Measurements from ENCODE around the gene CLEC9A. TPM values are rescaled to one million over a fixed set of nuclear protein-coding genes. Genes with fewer than 3 reads are reported as not detected.

Gene CLEC9A
- total RNA-seq, 2 experiments from 2014 or later: not detected

DNA sequence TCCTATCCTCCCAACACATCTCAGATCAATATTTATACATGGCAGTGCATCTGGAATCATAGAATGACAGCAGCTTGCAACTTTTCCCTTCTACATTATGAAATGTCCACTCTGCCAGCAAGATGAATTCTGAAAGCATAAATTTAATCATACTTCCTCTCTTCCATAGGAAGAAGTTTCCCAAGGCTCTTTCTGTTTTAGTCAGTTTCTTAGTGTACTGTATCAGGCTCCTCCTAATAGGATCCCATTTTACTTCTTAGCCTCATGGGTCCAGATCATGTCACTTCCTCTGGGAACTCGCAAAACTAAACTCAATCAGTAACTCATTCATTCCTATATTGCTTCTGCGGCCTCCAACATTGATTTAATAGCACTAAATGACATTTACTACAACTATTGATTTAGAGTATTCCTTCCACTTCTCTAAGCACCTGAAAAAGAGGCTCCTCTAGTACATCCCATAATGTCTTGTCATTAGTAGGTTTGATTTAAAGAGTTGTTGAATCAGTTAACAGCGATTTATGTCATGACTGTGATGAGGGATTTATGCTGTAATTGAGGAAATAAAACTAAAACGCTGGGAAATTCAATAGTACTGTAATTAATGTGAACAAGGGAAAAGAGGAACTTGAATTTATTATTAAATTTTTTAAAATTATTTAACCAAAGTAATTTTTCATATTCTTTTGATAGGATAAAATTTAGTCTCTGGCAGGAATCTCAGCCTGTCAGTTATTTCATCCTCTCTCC lies 64.3 kb downstream of the CLEC9A start:
- Mint-ChIP-seq H3K9me3 (no peaks in the 10 kb centered on the region), H3K36me3 (ENCODE audit: low read depth) (no peaks in the 10 kb centered on the region), H3K27ac (no peak overlapping the region), H3K27me3 (ENCODE audit: low read depth) (no peaks in the 10 kb centered on the region), H3K4me1 (ENCODE audit: low read depth) (peaks cover 3% of the 10 kb centered on the region), H3K4me3 (no peak overlapping the region)
- DNase-seq: no peak
- CTCF ChIA-PET: interaction anchor here (0.8 kb wide), 1 partner anchor 281 kb away, joined by 4 read pairs; no protein-coding TSS in a partner anchor
- intact Hi-C loops (cut with micrococcal nuclease): no loop called here

DNA sequence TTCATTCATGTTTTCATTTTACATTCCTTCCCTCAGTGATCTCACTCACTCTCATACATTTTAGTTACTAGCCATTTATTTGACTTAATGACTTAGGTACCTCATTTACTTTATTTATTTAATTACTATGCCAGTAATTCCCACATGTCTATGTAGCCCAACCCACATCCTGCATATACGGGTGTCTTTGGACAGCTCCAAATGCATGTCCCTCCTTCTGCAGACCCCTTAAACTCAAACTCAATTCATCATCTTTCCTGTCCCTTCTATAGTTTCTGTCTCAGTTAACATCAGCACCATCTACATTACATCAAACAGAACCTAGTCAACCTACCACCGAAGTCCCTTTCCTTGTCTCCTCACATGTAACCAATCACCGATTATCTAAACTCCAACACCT lies 65.5 kb downstream of the CLEC9A start:
- Mint-ChIP-seq H3K27ac (no peak overlapping the region), H3K36me3 (ENCODE audit: low read depth) (no peaks in the 10 kb centered on the region), H3K27me3 (ENCODE audit: low read depth) (no peaks in the 10 kb centered on the region), H3K4me1 (ENCODE audit: low read depth) (no peaks in the 10 kb centered on the region), H3K4me3 (no peak overlapping the region), H3K9me3 (no peaks in the 10 kb centered on the region)
- DNase-seq: no peak
- CTCF ChIA-PET: no interaction called here
- intact Hi-C loops (cut with micrococcal nuclease): no loop called here

DNA sequence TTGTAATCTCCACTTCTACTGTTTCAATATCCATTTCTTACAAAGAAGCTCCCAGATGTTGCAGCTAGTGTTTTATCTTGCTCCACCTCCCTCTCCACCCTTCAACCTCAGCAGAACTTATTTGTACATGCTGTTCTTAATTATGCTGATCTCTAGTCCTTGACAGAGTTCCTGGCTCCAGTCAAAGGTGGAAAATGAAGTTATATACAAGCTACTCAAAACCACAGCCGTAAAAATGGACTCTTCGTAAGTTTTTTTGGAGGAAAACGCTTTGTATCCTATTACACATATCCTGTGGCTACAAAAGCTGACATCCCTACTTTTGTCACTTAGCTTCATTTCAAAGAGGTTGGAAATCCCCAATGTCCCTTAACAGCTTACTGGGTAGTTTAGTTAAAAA lies 67.0 kb downstream of the CLEC9A start:
- no peaks in the 10 kb centered on the region for H3K27me3 Mint-ChIP-seq (ENCODE audit: low read depth)
- CTCF ChIA-PET: no interaction called here

DNA sequence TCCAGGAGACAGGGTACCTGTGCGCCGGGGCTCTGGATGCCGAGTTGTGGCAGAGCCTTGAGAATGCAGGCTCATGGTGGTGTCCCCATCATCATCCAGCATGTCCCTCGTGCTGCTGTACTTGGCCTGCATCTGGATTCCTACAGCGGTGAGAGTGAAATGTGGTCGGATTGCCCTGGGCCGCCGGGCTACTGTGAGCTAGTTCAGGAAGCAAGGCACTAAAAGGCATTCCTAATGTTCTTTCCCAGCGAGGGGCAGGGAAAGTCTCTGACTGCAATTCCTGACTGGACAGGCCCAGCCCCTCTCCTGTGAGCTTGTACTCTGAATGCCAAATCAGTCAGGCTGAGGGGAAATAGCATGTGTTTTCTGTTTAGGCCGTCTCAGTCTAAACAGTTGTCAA lies 68.3 kb downstream of the CLEC9A start, which contains the start of gene CLEC1A:
Gene CLEC1A, minus strand, starts transcription at position 195 of the 400 bp plus-strand sequence. Its CDS starts 63 bp downstream, at position 132.
- CTCF ChIA-PET: interaction anchor here (1.0 kb wide), 1 partner anchor 41 kb away, joined by 4 read pairs; no protein-coding TSS in a partner anchor
- intact Hi-C loops (cut with micrococcal nuclease): no loop called here
- Mint-ChIP-seq H3K4me1 (ENCODE audit: low read depth) (no peaks in the 10 kb centered on the region), H3K4me3 (no peak within 1 kb of the TSS), H3K27me3 (ENCODE audit: low read depth) (peaks cover 3% of the 10 kb centered on the region), H3K27ac (no peak within 1 kb of the TSS), H3K36me3 (ENCODE audit: low read depth) (no peaks in the 10 kb centered on the region), H3K9me3 (no peaks in the 10 kb centered on the region)
- no peak for DNase-seq

More for the DNA sequence above, 67.0 kb downstream of the CLEC9A start:
- no peak for DNase-seq
- H3K4me3 Mint-ChIP-seq: no peak overlapping the region
- no peaks in the 10 kb centered on the region for H3K4me1 Mint-ChIP-seq (ENCODE audit: low read depth)
- no peaks in the 10 kb centered on the region for H3K36me3 Mint-ChIP-seq (ENCODE audit: low read depth)
- H3K9me3 Mint-ChIP-seq: no peaks in the 10 kb centered on the region
- H3K27ac Mint-ChIP-seq: no peak overlapping the region
- intact Hi-C loops (cut with micrococcal nuclease): no loop called here

DNA sequence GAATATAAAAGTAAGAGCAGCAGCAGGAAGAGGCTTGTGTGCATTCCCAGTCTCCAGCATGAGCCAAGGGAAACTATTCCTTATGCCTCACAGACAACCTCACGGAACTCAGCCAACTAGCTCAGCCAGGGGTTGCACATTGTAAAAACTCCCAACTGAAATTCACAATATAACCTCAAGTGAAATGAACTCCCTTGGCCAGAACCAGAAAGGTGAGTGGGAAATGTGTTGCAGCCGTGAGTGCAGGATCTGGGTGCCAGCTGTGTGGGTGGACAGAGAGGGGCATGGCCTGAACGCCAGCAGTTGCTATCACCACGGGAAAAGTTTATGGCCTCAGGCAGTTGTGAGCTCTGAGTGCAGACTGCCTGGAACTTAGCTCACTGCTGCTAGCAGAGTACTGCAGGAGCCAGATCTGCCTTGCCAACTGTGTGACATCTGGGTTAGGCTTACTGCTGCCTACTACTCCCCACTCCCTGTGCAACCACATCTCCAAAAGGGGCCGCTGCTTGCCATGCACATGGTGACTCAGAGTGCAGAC lies 70.6 kb downstream of the CLEC9A start:
- H3K4me3 Mint-ChIP-seq: no peak overlapping the region
- intact Hi-C loops (cut with micrococcal nuclease): no loop called here
- no peak overlapping the region for H3K27ac Mint-ChIP-seq
- H3K4me1 Mint-ChIP-seq (ENCODE audit: low read depth): no peaks in the 10 kb centered on the region
- no peaks in the 10 kb centered on the region for H3K36me3 Mint-ChIP-seq (ENCODE audit: low read depth)
- H3K27me3 Mint-ChIP-seq (ENCODE audit: low read depth): peaks cover 3% of the 10 kb centered on the region
- no peaks in the 10 kb centered on the region for H3K9me3 Mint-ChIP-seq
- no peak for DNase-seq
- CTCF ChIA-PET: interaction anchor here (0.6 kb wide), 1 partner anchor 578 kb away, joined by 3 read pairs; no protein-coding TSS in a partner anchor

DNA sequence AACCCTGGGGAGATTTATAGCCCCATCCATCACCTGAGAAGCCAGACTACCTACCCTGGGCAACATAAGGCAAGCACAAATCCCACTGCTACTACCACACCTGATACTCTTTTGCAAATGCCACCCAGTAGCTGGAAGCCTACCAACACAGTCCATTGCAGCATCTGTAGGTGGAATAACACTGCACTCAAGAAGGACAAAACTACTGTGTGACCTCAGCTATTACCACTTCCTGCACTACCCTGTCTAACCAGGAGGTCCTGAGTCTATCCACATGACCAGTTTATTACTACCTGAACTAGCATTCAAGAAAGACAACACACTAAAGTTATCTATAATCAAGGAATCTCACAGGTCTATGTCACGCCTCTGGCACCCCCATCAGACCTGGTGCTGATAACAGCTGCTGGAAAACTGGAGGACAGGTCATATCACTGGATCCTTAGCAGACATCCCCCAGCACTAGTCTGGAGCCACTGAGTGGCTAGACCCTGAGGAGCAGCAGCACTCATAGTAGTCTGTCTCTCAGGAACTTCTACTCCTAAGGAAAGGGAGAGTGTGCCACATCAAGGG lies 71.3 kb downstream of the CLEC9A start:
- Mint-ChIP-seq H3K36me3 (ENCODE audit: low read depth) (no peaks in the 10 kb centered on the region), H3K9me3 (no peaks in the 10 kb centered on the region), H3K4me3 (no peak overlapping the region), H3K27me3 (ENCODE audit: low read depth) (peaks cover 3% of the 10 kb centered on the region), H3K4me1 (ENCODE audit: low read depth) (no peaks in the 10 kb centered on the region), H3K27ac (no peak overlapping the region)
- DNase-seq: no peak
- CTCF ChIA-PET: no interaction called here
- intact Hi-C loops (cut with micrococcal nuclease): no loop called here

DNA sequence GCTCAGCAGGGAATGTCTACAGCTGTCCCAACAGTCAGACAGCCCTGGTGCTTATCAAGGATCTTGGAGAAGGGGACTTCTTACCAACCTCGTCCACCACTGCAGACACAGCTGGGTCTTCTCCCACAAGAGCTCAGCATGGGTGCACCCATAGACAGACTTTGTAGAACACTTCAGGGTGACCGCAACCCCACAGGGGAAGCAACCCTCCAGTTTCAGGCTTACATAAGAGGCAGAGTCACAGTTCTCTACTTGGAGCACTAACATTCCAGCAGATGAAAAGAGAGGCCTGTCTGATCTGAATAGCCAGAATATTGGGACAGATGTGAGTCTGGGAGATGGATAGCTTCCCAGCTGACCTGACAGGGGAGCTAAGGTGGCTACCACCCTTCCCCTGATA lies 71.8 kb downstream of the CLEC9A start:
- intact Hi-C loops (cut with micrococcal nuclease): no loop called here
- Mint-ChIP-seq H3K27ac (no peak overlapping the region), H3K4me1 (ENCODE audit: low read depth) (no peaks in the 10 kb centered on the region), H3K27me3 (ENCODE audit: low read depth) (peaks cover 3% of the 10 kb centered on the region), H3K4me3 (no peak overlapping the region), H3K36me3 (ENCODE audit: low read depth) (no peaks in the 10 kb centered on the region), H3K9me3 (peaks cover 2% of the 10 kb centered on the region)
- no peak for DNase-seq
- CTCF ChIA-PET: no interaction called here

DNA sequence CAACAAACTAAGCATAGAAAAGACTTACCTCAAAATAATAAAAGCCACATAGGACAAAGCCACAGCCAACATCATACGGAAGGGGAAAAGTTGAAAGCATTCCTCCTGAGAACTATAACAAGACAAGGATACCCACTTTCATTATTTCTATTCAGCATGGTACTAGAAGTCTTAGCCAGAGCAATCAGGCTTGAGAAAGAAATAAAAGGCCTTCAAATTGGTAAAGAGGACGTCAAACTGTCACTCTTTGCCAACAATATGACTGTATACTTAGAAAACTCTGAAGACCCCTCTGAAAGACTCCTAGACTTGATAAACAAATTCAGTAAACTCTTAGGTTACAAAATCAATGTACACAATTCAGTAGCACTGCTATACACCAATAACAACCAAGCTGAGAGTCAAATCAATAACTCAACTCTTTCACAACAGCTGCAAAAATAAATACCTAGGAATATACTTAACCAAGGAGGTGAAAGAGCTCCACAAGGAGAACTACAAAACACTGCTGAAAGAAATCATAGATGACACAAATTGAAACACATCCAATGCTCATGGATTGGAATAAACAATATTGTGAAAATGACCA lies 79.9 kb downstream of the CLEC9A start:
- H3K36me3 Mint-ChIP-seq (ENCODE audit: low read depth): no peaks in the 10 kb centered on the region

DNA sequence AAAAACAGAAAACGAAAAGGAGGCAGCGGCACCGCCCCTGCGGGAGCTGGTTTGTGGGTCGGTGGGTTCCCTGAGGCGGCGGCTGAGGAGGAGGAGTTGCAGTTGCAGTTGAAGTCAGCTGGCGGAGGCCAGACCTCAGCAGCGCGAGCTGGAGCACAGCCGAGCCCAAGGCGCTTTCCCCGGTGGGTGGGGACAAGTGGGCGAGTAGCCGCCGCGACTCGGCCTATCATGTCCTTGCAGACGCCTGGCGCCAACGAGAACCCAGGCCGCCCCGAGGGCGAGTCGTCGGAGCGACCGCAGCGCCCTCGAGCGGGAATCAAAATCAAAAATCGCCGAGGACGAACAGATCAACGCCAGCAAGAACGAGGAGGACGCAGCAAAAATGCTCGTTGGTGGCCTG lies 81.0 kb downstream of the CLEC9A start:
- H3K4me1 Mint-ChIP-seq (ENCODE audit: low read depth): no peaks in the 10 kb centered on the region
- no peak overlapping the region for H3K4me3 Mint-ChIP-seq
- H3K36me3 Mint-ChIP-seq (ENCODE audit: low read depth): no peaks in the 10 kb centered on the region
- CTCF ChIA-PET: no interaction called here
- DNase-seq: no peak
- H3K27ac Mint-ChIP-seq: no peak overlapping the region
- intact Hi-C loops (cut with micrococcal nuclease): no loop called here
- H3K9me3 Mint-ChIP-seq: peaks cover 2% of the 10 kb centered on the region
- no peaks in the 10 kb centered on the region for H3K27me3 Mint-ChIP-seq (ENCODE audit: low read depth)

More for the DNA sequence above, 79.9 kb downstream of the CLEC9A start:
- DNase-seq: no peak
- intact Hi-C loops (cut with micrococcal nuclease): no loop called here
- Mint-ChIP-seq H3K4me3 (no peak overlapping the region), H3K9me3 (peaks cover 2% of the 10 kb centered on the region), H3K27me3 (ENCODE audit: low read depth) (no peaks in the 10 kb centered on the region), H3K4me1 (ENCODE audit: low read depth) (no peaks in the 10 kb centered on the region), H3K27ac (no peak overlapping the region)
- CTCF ChIA-PET: no interaction called here

DNA sequence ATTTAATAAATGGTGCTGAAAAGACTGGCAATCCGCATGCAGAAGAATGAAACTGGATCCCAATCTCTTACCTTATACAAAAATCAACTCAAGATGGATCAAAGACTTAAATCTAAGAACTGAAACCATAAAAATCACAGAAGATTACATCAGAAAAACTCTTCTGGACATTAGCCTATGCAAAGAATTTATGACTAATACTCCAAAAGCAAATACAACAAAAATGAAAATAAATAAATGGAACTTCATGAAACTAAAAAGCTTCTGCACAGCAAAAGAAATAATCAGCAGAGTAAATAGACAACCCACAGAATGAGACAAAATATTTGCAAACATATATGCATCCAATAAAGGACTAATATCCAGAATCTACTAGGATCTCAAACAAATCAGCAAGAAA lies 82.6 kb downstream of the CLEC9A start:
- H3K4me3 Mint-ChIP-seq: no peak overlapping the region
- no peaks in the 10 kb centered on the region for H3K9me3 Mint-ChIP-seq
- H3K4me1 Mint-ChIP-seq (ENCODE audit: low read depth): no peaks in the 10 kb centered on the region
- H3K36me3 Mint-ChIP-seq (ENCODE audit: low read depth): no peaks in the 10 kb centered on the region
- H3K27ac Mint-ChIP-seq: no peak overlapping the region
- intact Hi-C loops (cut with micrococcal nuclease): no loop called here
- DNase-seq: no peak
- CTCF ChIA-PET: no interaction called here
- H3K27me3 Mint-ChIP-seq (ENCODE audit: low read depth): no peaks in the 10 kb centered on the region

DNA sequence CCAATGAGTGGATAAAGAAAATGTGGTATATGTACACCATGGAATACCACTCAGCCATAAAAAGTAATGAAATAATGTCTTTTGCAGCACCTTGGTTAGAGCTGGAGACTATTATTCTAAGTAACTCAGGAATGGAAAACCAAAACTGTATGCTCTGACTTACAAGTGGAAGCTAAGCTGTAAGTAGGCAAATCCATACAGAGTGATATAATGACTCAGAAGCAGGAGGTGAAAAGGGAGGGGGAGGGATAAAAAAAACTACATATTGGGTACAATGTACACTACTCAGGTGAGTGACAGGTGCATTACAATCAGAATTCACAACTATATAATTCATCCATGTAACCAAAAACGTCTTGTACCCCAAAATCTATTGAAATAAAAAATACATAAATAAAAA lies 83.4 kb downstream of the CLEC9A start:
- CTCF ChIA-PET: no interaction called here
- Mint-ChIP-seq H3K36me3 (ENCODE audit: low read depth) (no peaks in the 10 kb centered on the region), H3K27me3 (ENCODE audit: low read depth) (no peaks in the 10 kb centered on the region), H3K9me3 (no peaks in the 10 kb centered on the region), H3K4me1 (ENCODE audit: low read depth) (no peaks in the 10 kb centered on the region), H3K4me3 (no peak overlapping the region), H3K27ac (no peak overlapping the region)
- DNase-seq: no peak
- intact Hi-C loops (cut with micrococcal nuclease): no loop called here

DNA sequence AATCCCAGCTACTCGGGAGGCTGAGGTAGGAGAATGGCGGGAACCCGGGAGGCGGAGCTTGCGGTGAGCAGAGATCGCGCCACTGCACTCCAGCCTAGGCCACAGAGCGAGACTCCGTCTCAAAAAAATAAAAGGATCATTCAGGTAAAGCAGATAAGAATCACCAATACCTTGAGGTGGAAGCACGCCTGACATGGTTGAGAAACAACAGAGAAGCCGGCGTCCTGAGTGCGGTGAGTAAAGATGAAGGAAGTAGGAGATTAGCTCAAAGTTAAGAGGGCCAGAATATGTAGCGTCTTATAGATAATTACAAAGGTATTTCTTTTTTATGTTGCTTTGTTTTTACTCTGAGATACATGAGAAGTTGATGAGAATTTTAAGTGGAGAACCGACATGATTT lies 84.8 kb downstream of the CLEC9A start:
- Mint-ChIP-seq H3K27ac (no peak overlapping the region), H3K4me1 (ENCODE audit: low read depth) (no peaks in the 10 kb centered on the region), H3K4me3 (no peak overlapping the region), H3K9me3 (no peaks in the 10 kb centered on the region), H3K36me3 (ENCODE audit: low read depth) (no peaks in the 10 kb centered on the region), H3K27me3 (ENCODE audit: low read depth) (no peaks in the 10 kb centered on the region)
- DNase-seq: no peak
- intact Hi-C loops (cut with micrococcal nuclease): no loop called here
- CTCF ChIA-PET: interaction anchor here (1.1 kb wide), 1 partner anchor 82 kb away, joined by 3 read pairs; no protein-coding TSS in a partner anchor
